Dendritic cell treated with granulocyte-macrophage colony-stimulating factor and Interleukin-4, amounts not matched to agents 40 ng/mL and 50 ng/mL, for 4 days (primary cell): ENCODE data around the gene SYPL2.

Experiments used
- H3K27ac Mint-ChIP-seq: one replicate; pipeline ENCODE4 v1.8.0; 2022; ENCODE audit warnings: mild to moderate bottlenecking, mixed read lengths
- H3K27me3 Mint-ChIP-seq: one replicate; pipeline ENCODE4 v1.8.0; 2022; ENCODE audit warnings: mild to moderate bottlenecking, mixed read lengths
- H3K36me3 Mint-ChIP-seq: one replicate; pipeline ENCODE4 v1.8.0; 2022; ENCODE audit warnings: low read depth, mixed read lengths
- H3K4me1 Mint-ChIP-seq: one replicate; pipeline ENCODE4 v1.8.0; 2022; ENCODE audit warnings: low read depth, mixed read lengths
- H3K4me3 Mint-ChIP-seq: one replicate; pipeline ENCODE4 v1.8.0; 2022; ENCODE audit warnings: mild to moderate bottlenecking, moderate library complexity, mixed read lengths
- H3K9me3 Mint-ChIP-seq: one replicate; pipeline ENCODE4 v1.8.0; 2022; ENCODE audit warnings: mixed read lengths
- intact Hi-C: fragments of 100-400 bp; cut with micrococcal nuclease; formaldehyde crosslinking; loops from one replicate; pipeline ENCODE4 v1.15.0; 2022

Gene SYPL2

DNA sequence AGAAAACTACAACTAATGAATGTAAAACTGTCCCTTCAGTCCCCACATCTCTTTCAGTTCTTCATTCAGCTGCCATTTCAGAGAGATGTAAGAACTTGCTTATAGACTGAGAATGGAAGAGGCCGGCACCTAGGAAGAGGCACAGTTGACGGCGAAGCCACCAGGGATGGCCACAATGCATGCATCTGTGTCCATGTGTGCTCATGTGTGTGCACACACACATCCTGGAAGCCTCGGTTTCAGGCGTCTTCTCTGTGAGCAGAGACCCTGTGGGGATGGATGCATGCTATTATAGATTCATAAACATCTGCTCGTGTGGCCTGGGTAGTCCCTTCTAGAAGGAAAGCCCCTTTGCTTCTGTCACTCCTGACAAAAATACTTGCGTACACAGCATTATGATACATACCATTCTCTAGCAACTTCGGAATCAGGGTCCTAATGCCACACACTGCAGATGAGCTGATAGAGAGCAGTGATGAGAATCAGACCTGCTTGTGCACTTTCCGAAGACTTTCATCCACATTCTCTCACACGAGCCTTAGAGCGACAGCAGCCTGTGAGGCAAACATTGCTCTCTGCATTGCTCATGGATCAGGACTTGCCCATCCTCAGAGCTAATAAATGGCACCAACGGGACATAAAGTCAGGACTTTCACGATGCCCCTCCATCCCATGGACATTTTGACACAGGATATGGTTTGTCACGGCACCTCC lies 60.9 kb downstream of the SYPL2 start:
- Mint-ChIP-seq H3K36me3 (no peaks in the 10 kb centered on the region), H3K27ac (no peak overlapping the region), H3K9me3 (no peaks in the 10 kb centered on the region), H3K4me3 (no peak overlapping the region), H3K4me1 (peaks cover 3% of the 10 kb centered on the region), H3K27me3 (no peaks in the 10 kb centered on the region)
- intact Hi-C loops = no loop called here

DNA sequence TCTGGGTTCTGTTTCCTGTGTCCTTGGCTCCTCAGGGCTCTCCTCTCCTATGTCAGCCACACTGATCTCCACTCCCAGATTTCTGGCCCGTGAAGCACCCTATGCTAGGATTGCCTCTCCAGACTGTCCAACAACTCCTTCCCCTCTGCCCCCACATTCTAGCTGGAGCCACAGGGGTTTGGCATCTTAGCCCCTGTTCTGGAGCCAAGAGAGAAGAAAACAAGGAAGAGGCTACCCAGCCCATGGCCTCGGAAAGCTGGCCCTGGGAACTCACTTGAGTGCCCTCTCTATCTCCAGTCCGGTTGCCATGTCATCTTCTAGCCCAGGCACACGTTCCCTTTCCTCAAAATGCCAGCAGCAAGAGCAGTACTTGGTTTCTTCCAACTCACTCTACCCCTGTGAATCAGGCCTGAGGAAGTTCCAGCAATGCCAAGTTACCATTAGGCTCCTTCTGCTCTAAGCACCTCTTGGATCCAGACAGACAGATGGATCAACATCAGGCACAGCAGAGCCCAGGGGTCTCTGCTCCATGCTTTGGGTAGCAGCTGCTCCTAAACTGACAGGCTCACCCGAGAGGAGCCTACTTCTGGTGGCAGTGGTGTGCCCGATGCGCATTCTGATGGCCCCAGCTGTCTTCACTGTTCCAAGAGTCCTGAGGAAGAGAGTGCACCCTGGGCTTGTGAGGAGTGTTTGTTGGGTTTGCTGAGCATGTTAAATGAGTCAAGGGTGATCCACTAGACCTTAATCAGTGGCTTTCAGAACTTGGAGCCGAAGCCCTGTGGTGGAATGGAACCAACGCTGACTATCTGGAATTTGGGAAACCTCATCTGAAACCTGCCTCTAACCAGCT lies 61.7 kb downstream of the SYPL2 start:
- Mint-ChIP-seq H3K27ac (no peak overlapping the region), H3K36me3 (no peaks in the 10 kb centered on the region), H3K4me1 (peaks cover 10% of the 10 kb centered on the region), H3K27me3 (no peaks in the 10 kb centered on the region), H3K9me3 (no peaks in the 10 kb centered on the region), H3K4me3 (no peak overlapping the region)
- intact Hi-C loops = no loop called here

DNA sequence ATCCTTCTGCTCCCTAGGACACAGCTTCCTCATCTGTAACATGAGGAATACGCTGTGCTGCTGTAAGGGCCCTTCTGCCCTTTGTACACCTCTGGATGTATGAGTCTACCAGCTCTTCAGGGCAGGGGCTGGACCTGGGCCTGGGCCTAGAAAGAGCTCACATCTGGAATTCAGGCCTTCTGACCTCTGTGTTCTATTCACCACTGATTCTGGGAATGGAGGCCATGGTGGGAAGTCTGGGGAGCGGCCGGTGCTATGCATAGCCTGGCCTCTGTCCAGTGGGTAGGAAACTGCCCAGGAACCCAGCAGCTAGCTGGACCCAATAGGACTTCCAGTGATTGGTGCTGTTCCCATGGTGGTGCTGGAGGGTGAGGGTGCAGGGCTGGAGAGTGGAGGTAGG lies 62.4 kb downstream of the SYPL2 start:
- Mint-ChIP-seq H3K27me3 (no peaks in the 10 kb centered on the region), H3K9me3 (no peaks in the 10 kb centered on the region), H3K36me3 (no peaks in the 10 kb centered on the region), H3K4me3 (no peak overlapping the region), H3K4me1 (peaks cover 10% of the 10 kb centered on the region), H3K27ac (no peak overlapping the region)
- intact Hi-C loops = no loop called here

DNA sequence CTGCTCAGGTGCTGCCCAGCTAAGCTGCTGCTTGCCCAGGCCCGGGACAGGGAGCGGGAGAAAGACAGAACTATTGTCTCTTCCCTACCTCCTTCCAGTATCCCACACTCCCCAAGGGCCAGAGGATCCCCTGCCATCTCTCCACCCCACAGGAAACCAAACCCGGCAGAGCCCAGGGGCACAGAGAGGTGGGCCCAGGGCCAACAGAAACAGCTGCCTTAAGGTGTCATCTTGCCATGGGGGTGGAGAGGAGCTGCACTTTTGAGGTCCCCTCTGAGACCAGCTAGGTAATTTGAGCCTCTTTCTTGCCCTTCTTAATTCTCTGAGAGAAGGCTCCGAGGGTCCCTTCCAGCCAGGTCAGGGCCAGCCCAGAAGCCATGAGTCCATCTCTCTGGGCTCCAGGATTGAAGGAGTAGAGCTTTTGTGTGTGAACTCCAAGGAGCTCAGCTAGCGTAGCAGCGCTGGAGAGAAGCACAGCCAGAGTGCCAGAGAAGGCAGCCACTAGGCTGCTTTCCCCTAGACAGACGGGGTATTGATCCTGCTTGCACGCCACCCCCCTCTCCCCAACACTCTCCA lies 63.6 kb downstream of the SYPL2 start:
- Mint-ChIP-seq H3K27ac (no peak overlapping the region), H3K27me3 (no peaks in the 10 kb centered on the region), H3K9me3 (no peaks in the 10 kb centered on the region), H3K4me3 (no peak overlapping the region), H3K4me1 (peaks cover 17% of the 10 kb centered on the region), H3K36me3 (no peaks in the 10 kb centered on the region)
- intact Hi-C loops = loop anchor here (5.0 to 10.0 kb wide), 2 partner anchors 103 to 265 kb away; partner anchors contain the start of gene PSMA5

DNA sequence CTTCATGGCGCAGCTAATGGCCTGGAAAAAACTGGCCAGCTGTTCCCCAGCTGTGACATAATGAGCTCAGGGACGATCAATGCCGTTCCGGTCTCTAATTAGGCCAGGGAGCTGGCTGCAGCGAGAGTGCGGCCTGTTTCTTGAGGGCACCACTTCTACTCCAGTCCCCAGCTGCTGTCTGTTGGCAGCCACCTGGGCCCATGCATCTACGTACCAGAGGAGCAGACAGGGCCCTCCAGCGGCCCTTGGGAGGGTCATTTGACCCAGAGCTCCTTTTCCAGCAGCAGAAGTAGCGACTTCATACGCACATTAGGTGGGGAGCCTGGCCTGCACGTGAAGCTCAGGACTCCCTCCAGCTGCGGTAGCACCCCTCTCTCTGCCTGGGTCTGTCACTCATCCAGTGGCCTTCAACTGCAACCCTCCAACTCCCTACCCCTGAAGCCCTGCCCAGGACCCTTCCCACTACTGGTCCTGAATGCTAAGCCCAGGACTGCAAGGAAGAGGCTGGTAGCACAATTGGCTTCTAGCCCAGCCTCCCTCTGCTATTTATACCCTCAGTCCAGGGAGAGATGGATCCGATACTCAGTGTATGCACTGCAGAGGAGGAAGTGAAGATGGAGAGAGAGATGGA lies 64.2 kb downstream of the SYPL2 start:
- Mint-ChIP-seq H3K36me3 (no peaks in the 10 kb centered on the region), H3K27me3 (no peaks in the 10 kb centered on the region), H3K4me1 (peaks cover 17% of the 10 kb centered on the region), H3K27ac (no peak overlapping the region), H3K4me3 (no peak overlapping the region), H3K9me3 (no peaks in the 10 kb centered on the region)
- intact Hi-C loops = loop anchor here (5.0 to 10.0 kb wide), 2 partner anchors 103 to 266 kb away; partner anchors contain the start of gene PSMA5

DNA sequence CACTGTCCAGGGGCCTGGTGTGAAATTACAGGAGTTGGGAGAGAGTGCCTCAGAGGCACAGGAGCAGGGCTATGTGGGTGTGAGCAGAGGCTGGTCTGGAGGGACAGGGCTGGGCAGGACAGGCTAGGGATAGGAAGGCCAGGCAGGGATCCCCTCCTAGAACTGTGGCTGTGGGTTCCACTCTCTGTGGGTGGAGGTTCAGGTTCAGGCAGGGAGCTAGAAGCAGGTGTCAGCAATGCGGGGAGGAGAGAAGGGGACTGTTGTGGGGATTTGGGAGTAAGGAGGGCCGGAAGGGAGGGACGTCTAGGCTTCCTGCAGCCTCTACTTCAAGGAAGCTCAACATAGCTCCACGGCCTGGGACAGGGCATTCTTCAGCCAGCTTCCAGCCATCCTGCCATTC lies 65.0 kb downstream of the SYPL2 start:
- H3K36me3 Mint-ChIP-seq = no peaks in the 10 kb centered on the region
- intact Hi-C loops = loop anchor here (5.0 to 10.0 kb wide), 2 partner anchors 104 to 267 kb away; partner anchors contain the start of gene PSMA5

More for the DNA sequence above, 65.0 kb downstream of the SYPL2 start:
- Mint-ChIP-seq H3K4me3 (no peak overlapping the region), H3K27ac (no peak overlapping the region), H3K4me1 (peaks cover 17% of the 10 kb centered on the region), H3K9me3 (no peaks in the 10 kb centered on the region), H3K27me3 (no peaks in the 10 kb centered on the region)
